GM10847 (cell line): ENCODE results near the gene ZBTB46.

Experiments used
- POLR2A ChIP-seq: IDR thresholded peaks from 2 replicates; pipeline ENCODE4 v1.6.1; 2011; ENCODE audit not compliant: insufficient read length; ENCODE audit errors: extremely low read depth

Gene ZBTB46, protein sequence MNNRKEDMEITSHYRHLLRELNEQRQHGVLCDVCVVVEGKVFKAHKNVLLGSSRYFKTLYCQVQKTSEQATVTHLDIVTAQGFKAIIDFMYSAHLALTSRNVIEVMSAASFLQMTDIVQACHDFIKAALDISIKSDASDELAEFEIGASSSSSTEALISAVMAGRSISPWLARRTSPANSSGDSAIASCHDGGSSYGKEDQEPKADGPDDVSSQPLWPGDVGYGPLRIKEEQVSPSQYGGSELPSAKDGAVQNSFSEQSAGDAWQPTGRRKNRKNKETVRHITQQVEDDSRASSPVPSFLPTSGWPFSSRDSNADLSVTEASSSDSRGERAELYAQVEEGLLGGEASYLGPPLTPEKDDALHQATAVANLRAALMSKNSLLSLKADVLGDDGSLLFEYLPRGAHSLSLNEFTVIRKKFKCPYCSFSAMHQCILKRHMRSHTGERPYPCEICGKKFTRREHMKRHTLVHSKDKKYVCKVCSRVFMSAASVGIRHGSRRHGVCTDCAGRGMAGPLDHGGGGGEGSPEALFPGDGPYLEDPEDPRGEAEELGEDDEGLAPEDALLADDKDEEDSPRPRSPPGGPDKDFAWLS

DNA sequence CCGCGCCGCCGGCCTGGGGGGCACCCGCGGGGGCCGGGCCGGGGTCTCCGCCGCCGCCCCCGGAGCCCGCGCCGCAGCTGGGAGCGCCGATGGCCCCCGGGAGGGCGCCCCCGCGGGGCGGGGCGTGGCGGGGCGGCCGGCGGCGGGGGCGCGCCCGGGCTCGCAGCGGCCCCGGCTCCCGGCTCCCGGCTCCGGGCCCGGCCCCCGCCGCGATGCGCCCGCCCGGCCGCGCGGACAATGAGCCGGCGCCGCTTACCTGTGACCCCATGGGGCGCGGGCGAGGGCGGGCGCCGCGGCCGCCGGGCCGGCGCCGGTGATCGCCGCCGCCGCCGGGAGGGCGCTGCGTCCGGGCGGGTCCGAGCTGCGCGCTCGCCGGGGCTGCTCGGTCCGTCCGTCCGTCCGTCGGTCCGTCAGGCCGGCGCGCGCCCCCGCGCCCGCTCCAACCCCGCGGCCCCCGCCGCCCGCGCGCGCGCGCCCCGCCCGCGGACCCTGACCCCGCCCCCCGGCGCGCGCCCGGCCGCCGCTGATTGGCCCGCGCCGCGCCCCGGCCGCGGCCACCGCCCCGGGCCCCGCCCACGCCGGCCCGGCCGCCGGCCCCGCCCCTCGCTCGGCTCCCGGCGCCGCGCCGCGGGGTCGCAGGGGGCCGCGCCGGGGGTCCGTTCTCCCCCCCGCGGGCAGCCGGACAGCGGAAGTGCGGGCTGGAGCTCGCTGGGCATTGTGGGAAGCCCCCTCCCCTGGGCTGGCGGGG lies at the start of gene ZBTB46:
ZBTB46 (minus strand) TSS at position 424 of the 748 bp plus-strand sequence. CDS start 40,507 bp downstream, outside the sequence.
- no peak for TF ChIP-seq POLR2A

DNA sequence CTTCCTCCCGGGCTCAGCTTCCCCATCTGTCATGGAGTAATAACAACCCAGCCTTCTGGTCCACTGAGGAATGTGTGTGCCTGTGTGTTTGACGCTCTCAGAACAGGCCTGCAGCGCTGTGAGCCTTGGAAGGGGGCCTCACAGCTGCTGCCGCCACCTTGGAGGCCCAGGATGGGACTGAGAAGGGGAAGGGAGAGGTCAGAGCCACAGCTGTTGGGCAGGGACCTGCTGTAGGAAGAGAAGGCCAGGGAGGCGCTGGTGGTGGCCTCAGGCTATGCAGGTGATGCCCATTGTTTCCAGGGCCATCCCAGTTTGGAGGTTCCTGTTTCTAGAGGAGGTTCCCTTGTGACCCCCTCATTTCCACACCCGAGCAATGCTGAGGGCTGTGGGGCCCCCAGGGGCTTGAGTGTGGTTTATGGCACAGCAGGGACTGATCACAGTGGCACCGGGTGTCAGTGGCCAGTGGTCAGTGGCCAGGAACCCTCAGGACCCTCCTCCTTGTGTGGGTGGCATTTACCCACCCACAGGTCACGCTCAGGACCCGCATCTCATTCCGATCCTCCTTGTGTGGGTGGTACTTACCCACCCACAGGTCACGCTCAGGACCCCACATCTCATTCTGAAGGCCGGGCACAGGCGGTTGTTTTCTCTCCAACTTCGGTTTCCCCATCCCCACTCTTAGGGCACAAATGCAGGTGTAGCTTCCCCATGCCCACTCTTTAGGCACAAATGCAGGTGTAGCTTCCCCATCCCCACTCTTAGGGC lies 48.0 kb upstream of the ZBTB46 start:
- TF ChIP-seq POLR2A: no peak

DNA sequence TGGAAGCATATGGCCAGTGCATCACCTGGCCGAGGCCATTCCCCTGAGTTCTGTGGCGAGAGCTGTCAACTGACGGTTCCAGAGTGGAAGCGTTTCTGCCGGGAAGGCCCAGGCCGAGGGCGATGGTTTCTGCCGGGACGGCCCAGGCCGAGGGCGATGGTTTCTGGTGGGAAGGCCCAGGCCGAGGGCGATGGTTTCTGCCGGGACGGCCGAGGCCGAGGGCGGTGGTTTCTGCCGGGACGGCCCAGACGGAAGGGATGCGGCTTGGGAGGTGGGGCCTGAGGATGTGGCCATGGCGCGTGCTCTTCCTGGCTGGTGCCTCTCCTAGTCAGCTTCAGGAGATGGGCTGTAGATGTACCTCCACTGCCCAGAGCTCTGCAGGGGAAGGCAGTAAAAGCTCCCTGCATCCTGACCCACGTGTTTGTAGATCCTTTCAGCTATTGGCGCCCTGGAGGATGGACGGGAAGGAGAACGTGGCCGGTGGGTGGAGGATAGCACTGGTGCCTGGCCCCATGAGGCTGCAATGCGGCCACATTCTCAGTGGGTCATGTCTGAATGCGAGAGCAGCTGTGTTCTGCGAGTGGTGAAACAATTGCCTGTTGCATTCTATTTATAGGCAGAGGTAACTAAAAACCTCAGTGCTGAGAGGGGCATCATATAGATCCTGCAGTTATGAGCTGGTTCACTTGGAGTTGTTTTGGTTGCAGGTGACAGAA lies 46.8 kb upstream of the ZBTB46 start:
- TF ChIP-seq POLR2A: no peak

DNA sequence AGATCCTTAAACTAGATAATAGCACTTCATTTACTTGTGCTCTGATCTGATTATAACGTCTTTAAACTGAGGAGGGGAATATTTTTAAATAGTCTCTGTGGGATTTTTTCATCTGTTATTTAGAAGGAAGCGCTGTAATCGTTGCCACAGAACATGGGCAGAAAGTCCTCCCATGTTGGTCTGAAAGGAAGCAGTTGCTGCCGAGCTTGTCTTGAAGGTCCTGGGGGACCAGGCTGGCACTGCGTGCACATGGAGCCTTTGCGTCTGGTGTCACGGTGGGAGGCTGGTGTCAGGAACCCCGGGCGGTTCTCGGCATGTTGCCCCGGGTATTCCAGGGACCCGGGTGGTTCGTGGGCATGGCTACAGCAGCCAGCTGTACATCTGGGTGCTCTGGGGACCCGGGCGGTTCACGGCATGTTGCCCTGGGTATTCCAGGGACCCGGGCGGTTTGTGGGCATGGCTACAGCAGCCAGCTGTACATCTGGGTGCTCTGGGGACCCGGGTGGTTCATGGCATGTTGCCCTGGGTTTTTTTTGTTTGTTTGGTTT lies 45.5 kb upstream of the ZBTB46 start:
- TF ChIP-seq POLR2A: no peak

DNA sequence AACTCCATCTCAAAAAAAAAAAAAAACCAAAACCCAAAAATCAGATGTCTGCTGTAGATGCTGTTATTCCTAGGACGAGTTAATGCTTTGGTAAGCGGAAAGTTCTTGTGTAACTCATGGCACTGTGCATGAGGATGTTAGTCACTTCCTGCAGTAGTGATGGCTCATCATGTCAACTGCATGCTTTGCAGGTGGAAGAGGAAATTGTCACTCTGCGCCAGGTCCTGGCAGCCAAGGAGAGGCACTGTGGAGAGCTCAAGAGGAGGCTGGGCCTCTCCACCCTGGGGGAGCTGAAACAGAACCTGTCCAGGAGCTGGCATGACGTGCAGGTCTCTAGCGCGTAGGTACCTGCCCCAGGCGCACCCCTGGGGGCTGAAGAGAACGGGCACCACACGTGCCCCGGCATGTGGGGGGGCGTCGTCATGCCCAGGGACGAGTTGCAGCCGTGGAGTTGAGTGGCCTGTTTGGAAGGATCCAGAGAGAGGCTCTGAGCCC lies 42.5 kb upstream of the ZBTB46 start:
- TF ChIP-seq POLR2A: no peak

DNA sequence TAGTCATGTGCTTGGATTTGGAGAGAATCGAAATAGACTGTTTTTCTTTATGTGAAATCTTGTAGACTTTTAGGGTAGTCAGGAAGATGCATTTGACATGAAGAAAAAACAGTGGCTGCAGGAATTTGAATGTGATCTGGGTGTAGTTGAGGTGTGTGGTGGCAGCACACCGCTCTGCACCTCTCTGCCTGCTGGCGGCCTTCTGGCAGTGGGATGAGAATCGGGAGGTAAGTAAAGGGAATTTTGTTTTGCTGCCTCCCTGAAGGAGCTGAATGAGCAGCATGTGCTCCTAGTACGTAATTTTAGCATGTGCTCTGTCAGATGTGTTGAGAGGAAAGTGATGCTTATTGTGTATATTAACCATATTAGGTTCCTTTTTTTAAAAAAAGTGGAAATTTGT lies 37.2 kb upstream of the ZBTB46 start:
- TF ChIP-seq POLR2A: no peak

DNA sequence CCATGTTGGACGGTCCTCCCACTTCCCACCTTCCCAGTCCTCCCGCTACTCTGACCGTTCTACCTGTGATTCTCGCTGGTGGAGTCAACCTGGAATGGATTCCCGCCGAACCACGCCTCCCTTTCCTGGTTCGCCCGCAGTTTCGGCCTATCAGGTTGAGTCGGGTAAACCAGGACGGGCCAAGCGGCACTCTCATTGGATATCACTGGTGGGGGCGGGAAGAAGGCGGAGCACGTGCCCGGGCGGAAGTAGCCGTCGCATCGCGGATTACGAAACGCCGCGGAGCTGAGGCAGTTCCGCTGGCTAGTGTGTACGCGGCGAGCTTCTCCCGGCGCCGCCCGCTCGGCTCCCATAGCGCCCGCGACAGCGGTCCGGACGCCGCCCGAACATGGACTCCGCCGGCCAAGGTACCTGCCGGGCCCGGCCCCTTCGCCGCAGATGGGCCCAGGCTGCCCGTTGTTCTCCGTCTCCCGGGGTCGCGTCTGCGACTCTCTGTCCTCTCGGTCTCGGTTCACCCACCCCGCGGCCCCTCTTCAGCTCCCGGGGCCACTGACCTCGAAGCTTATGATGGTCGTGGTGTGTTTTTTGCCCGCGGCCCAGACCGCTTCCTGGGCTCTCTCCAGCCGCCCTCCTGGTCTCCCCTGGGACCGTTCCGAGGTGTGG lies 34.0 kb upstream of the ZBTB46 start, which contains the start of gene TPD52L2:
TPD52L2 (plus strand) TSS at position 293 of the 663 bp plus-strand sequence; CDS start at position 389, 96 bp downstream.
- peak; percentile 82 for TF ChIP-seq POLR2A

DNA sequence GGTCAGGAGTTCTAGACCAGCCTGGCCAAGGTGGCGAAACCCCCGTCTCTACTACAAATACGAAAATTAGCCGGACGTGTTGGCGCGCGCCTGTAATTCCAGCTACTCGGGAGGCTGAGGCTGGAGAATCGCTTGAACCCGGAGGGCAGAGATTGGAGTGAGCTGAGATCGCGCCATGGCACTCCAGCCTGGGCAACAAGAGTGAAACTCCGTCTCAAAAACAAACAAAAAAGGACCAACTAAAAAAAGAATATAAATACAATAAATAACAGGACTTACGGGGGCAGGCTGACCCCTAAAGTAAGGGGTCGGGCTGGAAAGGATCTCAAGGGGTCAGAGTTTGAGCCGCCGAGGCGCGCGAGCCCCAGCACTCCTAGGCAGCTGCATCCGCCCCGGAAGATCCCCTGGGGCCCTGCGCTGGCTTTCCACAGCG lies 33.5 kb upstream of the ZBTB46 start:
- TF ChIP-seq POLR2A: no peak

DNA sequence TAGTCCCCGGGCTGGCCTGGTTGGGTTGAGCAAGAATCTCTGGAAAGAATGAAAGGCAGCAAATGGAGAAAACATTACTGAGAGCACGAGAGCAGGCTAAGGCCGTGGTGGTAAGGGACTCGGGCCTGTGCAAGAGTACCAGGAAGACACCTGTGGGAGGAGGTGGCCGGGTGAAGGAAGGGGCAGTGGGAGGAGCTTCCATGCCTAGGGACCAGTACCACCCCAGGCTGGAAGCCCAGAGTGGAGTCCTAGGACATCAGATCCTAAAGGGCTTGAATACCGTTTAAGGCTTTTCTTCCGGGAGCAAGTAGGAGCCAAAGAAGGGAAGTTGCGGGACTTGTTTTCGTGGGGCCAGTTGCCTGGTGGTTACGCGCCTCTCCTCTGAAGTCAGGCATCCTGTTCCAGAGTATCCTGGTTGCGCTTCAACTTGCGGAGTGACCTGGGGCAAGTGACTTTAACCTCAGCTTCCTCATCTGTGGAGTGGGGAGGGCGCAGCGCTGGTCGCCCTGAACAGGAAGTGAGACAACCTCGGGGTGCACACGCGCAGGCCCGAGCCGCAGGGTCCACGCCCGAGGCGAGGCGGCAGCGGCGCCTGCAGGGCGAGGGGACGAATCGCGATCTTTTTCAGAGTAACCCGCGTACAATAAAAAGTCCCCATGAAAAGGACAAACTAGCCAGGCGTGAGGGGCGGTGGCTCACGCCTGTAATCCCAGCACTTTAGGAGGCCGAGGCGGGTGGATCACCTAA lies 32.9 kb upstream of the ZBTB46 start:
- no peak for TF ChIP-seq POLR2A

DNA sequence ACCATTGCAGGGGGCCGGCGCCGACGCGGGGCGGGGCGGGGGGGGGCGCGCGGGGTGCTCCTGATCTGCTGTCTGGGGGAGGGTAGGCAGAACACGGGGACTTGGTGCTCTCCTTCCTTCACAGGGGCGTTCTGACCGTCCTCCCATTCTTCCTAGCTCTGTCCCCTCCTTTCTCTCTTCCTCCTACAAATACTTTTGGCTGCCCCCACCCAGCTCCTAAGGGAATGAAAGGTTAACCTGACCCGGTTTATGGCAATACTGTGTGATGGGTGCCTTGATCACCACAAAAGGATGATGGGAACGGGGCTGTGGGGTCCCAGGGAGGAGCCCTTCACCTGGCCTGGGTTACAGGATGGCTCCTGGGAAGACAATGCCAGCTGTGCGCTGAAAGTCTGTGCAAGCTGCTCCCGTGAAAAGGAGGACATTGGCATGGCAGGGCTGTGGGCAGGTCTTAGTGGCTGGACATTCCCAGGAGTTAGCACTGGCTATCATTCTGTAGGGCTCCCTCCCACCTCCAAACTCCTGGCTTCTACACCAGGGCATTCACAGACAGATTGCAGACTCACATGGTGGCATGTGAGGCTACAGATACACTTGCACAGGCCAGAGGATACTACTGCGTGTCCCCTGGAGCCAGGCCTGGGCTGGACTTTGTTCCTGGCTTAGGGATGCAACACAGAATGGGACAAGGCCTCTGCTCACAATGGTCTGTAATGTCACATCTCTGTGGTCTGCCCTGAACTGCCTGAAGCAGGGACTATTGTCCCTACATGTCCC lies 32.1 kb upstream of the ZBTB46 start:
- no peak for TF ChIP-seq POLR2A

DNA sequence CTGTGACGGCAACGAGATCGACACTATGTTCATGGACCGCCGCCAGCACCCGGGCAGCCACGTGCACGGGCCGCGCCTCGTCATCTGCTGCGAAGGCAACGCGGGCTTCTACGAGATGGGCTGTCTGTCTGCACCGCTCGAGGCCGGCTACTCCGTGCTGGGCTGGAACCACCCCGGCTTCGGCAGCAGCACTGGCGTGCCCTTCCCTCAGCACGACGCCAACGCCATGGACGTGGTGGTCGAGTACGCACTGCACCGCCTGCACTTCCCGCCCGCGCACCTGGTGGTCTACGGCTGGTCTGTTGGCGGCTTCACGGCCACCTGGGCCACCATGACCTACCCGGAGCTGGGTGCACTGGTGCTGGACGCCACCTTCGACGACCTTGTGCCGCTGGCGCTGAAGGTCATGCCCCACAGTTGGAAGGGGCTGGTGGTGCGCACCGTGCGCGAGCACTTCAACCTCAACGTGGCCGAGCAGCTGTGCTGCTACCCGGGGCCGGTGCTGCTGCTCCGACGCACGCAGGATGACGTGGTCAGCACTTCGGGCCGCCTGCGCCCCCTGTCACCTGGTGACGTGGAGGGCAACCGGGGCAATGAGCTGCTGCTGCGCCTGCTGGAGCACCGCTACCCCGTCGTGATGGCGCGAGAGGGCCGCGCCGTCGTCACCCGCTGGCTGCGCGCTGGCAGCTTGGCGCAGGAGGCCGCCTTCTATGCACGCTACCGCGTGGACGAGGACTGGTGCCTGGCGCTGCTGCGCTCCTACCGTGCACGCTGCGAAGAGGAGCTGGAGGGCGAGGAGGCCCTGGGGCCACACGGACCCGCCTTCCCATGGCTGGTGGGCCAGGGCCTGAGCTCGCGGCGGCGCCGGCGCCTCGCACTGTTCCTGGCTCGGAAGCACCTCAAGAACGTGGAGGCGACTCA lies 31.2 kb upstream of the ZBTB46 start:
- TF ChIP-seq POLR2A: no peak
